TTC549 (cell line): ENCODE measurements around the gene GPR160.
"Not testable (repeated sequence)": the region's sequence is repeated elsewhere in the genome, so short reads cannot be mapped to it uniquely, and the experiment has no call there.

Source experiments
- FAIRE-seq: peaks from 2 replicates; lab custom pipeline; 2012; peaks lifted over from hg19 to GRCh38; lab: Jason Lieb, UNC

GPR160 gene, protein sequence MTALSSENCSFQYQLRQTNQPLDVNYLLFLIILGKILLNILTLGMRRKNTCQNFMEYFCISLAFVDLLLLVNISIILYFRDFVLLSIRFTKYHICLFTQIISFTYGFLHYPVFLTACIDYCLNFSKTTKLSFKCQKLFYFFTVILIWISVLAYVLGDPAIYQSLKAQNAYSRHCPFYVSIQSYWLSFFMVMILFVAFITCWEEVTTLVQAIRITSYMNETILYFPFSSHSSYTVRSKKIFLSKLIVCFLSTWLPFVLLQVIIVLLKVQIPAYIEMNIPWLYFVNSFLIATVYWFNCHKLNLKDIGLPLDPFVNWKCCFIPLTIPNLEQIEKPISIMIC

GRCh38 chr3:170037463-170038433 lies at the start of gene GPR160:
Gene GPR160 (plus strand): TSS chr3:170037995. CDS start chr3:170083973, 45,978 bp downstream.
- FAIRE-seq, result no peak

- no peak for FAIRE-seq
Observed at GRCh38 chr3:169990431-169990830, 47.4 kb upstream of the GPR160 start.

DNA sequence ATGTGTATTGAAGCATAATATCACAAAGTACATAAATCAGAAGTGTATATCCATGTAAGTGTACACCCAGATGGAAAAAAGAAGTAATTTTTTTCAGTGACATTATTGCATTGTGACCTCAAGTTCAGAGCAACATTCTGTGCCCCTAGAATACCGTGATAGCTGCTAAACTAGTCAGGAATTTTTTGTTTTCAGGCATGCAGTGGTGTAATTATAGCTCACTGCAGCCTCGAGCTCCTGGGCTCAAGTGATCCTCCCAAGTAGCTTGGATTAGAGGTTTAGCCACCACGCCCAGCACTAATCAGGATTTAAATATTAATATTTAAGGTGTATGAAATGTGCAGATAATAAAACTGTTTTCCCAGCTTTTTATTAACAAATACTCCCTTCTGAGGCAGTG lies 45.6 kb upstream of the GPR160 start:
- FAIRE-seq, result no peak

- FAIRE-seq, result no peak
Observed at GRCh38 chr3:169992781-169993180, 45.0 kb upstream of the GPR160 start.

GRCh38 chr3:169993761-169994160 lies 44.0 kb upstream of the GPR160 start:
- FAIRE-seq, result no peak

DNA sequence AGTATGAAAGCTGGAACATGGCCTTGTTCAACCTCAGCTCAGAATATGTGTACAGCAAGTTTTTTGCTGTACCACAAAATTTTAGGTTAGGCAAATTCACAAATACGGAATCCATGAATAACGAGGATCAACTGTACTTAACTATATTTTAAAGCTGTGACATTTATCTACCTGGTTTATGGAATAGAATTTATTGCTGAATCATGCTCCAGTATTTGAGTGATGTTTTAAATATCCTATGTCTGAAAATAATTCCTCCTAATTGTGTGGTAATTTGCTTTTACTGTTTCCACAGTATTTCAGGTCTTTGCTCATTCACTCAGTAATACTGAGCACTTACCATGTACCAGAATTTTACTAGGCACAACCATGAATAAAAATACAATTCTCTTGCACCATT lies 41.7 kb upstream of the GPR160 start:
- FAIRE-seq, result no peak

DNA sequence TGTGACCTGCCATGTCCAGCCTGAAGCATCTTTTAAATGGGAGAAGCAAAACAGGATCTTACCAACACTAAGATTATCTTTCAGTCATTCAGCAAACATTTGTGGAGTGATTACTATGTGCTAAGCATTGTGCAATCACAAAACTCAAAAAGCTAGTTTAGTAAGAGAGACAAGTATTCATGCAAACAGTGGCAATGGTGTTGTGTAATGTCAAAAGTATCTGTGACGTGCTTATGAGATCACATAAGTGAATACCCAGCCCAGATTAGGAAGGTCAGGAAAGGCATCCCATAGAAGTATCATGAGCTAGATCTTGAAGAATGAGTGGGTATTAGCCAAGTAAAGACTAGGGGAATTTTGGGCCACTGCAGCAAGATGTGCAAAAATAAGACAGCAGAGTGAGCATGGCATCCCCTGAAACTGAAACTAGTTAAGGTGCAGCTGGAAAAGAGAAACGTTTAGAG lies 39.1 kb upstream of the GPR160 start:
- no peak for FAIRE-seq

GRCh38 chr3:169999433-169999832 lies 38.4 kb upstream of the GPR160 start:
- no peak for FAIRE-seq

DNA sequence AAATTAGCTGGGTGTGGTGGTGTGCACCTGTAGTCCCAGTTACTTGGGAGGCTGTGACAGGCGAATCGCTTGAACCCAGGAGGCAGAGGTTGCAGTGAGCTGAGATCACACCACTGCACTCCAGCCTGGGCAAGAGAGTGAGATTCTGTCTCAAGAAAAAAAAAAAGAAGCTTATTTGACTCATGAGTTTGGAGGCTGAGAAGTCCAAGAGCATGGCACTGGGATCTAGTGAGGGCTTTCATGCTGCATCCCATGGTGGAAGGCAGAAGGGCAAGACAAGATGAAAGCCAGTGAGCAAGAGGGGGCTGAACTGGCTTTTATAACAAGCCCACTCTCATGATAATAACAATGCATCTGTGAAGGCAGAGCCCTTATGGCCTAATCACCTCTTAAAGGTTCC lies 37.7 kb upstream of the GPR160 start:
- FAIRE-seq, result no peak

DNA sequence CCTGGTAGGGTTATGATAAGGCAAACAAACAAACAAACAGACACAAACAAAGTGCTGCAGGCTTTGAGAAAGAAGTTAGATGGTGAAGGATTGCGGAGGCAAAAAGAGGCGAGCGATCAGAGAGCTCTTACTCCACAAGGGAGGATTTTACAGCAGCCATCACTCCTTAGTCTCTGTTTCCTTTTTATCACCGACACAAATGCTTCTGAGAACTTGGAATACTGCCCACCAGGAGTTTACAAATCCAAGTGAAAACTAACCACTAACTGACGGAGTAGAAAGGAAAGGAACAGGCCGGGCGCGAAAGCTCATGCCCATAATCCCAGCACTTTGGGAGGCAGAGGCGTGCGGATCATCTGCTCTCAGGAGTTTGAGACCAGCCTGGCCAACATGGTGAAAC lies 35.6 kb upstream of the GPR160 start:
- FAIRE-seq, result no peak

DNA sequence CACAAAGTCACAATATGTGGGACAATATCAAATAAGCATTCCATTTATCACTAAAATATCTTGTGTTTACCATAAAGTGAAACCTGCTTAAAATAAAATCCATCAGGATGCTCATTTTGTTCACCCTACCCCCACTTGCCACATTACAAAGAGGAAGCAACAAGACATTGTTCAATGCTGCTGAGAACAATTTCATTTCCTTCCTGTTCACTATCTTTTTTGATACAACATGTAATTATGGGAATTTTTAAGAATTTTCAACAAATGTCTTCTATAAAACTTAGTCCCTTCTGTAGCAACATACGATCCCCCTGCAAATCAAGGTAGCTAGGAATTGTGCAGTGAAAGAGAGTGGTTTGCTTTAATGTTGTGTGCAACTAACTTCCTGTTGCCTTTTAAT lies 34.9 kb upstream of the GPR160 start:
- no peak for FAIRE-seq

DNA sequence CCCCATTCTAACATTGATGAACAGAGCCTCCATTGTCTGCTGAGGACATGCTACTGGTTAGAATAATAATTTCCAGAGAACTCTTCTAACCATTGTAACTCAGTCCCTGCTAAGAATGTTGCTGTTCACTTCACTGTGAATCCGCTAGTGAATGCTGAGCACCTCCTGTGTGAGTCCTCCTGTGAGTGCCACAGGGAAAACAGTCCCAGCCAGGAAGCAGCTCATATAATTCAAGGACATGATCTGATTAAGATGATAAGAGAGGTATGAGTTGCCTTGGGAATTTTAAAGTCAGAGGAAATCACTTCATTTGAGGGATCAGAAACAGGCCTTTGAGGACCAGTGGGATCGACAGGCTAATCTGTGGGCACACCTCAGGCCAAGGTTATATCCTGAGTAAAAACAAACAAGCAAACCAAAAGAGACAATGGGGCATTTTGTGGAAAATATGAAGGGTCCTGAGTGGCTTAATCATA lies 33.9 kb upstream of the GPR160 start:
- no peak for FAIRE-seq

DNA sequence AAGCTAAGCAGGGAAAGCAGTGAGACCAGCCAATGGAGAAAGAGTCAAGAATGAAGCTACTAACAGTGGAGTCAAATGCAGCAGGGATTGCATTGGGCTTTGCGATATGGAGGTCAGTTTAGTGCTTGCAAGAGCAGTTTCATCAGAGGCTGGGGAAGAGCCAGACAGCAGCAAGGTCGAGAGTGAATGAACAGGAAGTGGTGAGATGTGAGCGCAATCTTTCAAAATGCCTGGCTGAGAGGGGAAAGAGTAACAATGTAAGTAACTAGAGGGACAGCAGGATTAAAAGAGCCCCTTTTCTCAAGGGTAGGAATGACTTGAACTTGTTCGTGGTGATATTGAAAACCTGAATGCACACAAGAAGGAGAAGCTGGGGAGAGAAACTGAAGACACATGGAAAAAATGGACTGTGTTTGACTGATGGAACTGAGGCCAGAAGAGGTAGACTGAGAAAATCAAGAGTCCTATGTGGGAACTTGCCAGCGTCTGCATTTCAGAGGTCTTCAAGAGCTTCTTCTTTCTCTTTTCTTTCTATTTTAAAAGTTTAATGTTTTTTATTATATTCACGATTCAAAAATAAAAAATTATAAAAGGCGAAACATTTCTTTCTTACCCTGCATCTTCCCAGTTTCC lies 30.6 kb upstream of the GPR160 start:
- FAIRE-seq, result no peak

DNA sequence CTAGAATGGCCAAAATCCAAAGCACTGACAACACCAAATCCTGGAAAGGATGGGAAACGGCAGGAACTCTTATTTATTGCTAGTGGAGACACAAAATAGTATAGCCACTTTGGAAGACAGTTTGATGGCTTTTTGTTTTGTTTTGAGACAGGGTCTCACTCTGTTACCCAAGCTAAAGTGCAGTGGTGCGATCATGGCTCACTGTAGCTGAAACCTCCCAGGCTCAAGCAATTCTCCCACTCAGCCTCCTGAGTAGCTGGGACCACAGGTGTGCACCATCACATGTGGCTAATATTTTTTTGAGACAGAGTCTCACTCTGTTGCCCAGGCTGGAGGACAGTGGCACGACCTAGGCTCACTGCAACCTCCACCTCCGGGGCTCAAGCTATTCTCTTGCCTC lies 27.3 kb upstream of the GPR160 start:
- no peak for FAIRE-seq

DNA sequence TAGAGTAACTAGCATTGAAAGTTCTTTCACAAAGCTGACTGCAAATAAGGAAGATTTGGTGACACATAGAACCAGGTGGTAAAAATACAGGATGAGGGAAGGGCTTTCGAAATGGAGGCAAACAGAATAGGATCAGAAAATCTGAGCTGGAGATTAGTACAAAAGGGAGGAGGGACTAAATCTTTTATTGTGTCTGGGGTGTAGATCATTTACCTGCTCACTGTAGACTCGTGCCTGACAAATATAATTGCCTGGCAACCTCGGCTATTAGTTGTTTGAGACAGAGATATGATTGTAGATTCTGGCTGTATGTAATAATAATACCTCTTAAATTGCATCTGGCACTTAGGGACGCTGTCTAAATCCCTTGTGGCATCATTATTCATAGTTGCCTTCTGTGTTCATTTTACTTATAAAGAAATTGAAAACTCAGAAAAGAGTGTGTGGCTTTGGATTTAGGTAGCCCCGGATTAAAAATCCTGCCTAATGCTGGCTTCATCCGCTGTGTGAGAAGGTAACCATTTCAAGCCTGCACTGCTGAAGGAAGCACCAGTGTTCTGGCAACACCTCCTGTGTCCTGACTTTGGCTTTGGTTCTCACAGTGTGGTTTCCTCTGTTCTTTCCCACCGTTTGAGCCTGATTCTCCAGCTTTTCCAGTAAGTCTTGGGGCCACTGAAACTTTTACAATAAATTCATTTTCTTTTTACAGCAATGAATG lies 25.0 kb upstream of the GPR160 start:
- FAIRE-seq, result no peak

DNA sequence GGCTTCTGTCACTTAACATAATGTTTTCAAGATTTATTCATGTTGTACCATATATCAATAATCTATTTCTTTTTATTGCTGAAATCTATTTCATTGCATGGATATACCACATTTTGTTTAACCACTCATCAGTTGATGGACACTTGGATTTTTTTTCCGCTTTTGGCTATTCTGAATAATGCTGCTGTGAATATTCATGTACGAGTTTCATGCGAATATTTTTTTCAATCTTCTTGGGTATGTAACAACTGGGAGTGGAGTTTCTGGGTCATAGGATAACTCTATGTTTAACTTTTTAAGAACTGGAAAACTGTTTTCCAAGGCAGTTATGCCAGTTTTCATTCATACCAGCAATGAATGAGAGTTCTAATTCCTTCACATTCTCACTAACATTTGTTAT lies 21.7 kb upstream of the GPR160 start:
- no peak for FAIRE-seq

GRCh38 chr3:170019306-170019705 lies 18.5 kb upstream of the GPR160 start:
- FAIRE-seq, result not testable (repeated sequence)

- FAIRE-seq, result no peak
Observed at GRCh38 chr3:170021083-170021482, 16.7 kb upstream of the GPR160 start.

GRCh38 chr3:170022336-170022735 lies 15.5 kb upstream of the GPR160 start:
- FAIRE-seq, result no peak

- FAIRE-seq, result no peak
Observed at GRCh38 chr3:170023165-170023564, 14.6 kb upstream of the GPR160 start.

DNA sequence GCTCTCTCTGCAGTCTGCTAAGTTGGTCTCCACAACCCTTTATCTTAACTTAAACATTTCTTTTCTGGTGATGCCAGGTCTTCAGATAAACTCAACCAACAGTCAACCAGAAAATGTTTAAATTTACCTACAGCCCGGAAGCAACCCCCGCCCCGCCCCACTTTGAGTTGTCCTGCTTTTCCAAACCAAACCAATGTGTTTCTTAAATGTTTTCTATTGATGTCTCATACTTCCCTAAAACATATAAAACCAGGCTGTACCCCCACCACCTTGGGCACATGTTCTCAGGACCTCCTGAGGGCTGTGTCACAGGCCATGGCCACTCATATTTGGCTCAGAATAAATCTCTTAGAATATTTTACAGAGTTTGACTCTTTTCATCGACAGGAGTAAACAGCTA lies 13.2 kb upstream of the GPR160 start:
- FAIRE-seq, result no peak
